Loucy (cell line): ENCODE results near the gene CENPA.
A peak's percentile ranks its signal among the peaks of the same experiment; 100 is the strongest.

ENCODE experiments used
- H2AFZ ChIP-seq: fragments of 200-600 bp; sonication (generic); 2 replicates; pipeline ENCODE4 v1.6.0; 2016; ENCODE audit warnings: antibody characterized with exemption, mild to moderate bottlenecking, low read length, moderate library complexity
- H3F3A ChIP-seq: fragments of 200-600 bp; 2 replicates; pipeline ENCODE4 v1.6.0; 2016; ENCODE audit warnings: antibody characterized with exemption, low read depth, mild to moderate bottlenecking
- H3K27me3 ChIP-seq: fragments of 200-600 bp; sonication (generic); 2 replicates; pipeline ENCODE4 v1.6.1; 2014; ENCODE audit warnings: low read length, mild to moderate bottlenecking; ENCODE audit not compliant: insufficient read depth, poor library complexity, severe bottlenecking
- H3K36me3 ChIP-seq: fragments of 200-600 bp; sonication (generic); 2 replicates; pipeline ENCODE4 v1.6.1; 2016; ENCODE audit warnings: low read length; ENCODE audit not compliant: insufficient read depth
- H3K4me1 ChIP-seq: fragments of 200-600 bp; sonication (generic); 2 replicates; pipeline ENCODE4 v1.5.1; 2014; ENCODE audit warnings: low read length, mild to moderate bottlenecking; ENCODE audit not compliant: insufficient read depth, poor library complexity, severe bottlenecking
- H3K4me2 ChIP-seq: fragments of 200-600 bp; sonication (generic); 2 replicates; pipeline ENCODE4 v1.6.0; 2014; ENCODE audit warnings: antibody characterized with exemption, low read length, low read depth, mild to moderate bottlenecking; ENCODE audit not compliant: poor library complexity, severe bottlenecking
- H3K4me3 ChIP-seq: fragments of 200-600 bp; sonication (generic); 2 replicates; pipeline ENCODE4 v1.5.1; 2014; ENCODE audit warnings: low read length, mild to moderate bottlenecking, mixed read lengths; ENCODE audit not compliant: poor library complexity, severe bottlenecking
- H3K79me2 ChIP-seq: fragments of 200-600 bp; sonication (generic); 2 replicates; pipeline ENCODE4 v1.6.1; 2014; ENCODE audit warnings: low read length; ENCODE audit not compliant: insufficient read depth
- H3K9ac ChIP-seq: fragments of 200-600 bp; sonication (generic); 2 replicates; pipeline ENCODE4 v1.6.0; 2014; ENCODE audit warnings: mild to moderate bottlenecking, low read depth, low read length, moderate library complexity; ENCODE audit not compliant: poor library complexity, severe bottlenecking
- H3K9me2 ChIP-seq: fragments of 200-600 bp; sonication (generic); replicated peaks from 2 replicates; pipeline ENCODE4 v1.6.1; 2016; ENCODE audit warnings: low read depth, low read length, mixed read lengths
- H3K9me3 ChIP-seq: fragments of 200-600 bp; sonication (generic); 2 replicates; pipeline ENCODE4 v1.6.1; 2014; ENCODE audit warnings: mild to moderate bottlenecking, antibody characterized with exemption, low read length, low read depth; ENCODE audit not compliant: insufficient read depth
- H4K20me1 ChIP-seq: fragments of 200-600 bp; sonication (generic); 2 replicates; pipeline ENCODE4 v1.6.0; 2014; ENCODE audit warnings: antibody characterized with exemption, low read length, mild to moderate bottlenecking; ENCODE audit not compliant: insufficient read depth, poor library complexity, severe bottlenecking
- EZH2phosphoT487 ChIP-seq: fragments of 200-600 bp; IDR thresholded peaks from 2 replicates; pipeline ENCODE4 v1.6.1; 2018; ENCODE audit warnings: antibody characterized with exemption, mild to moderate bottlenecking, moderate library complexity, borderline replicate concordance
- TF ChIP-seq, protein P1 (sequence below): fragments of 200-600 bp; sonication (generic); conservative IDR thresholded peaks from 2 replicates; pipeline ENCODE4 v1.5.1; 2014; ENCODE audit warnings: mild to moderate bottlenecking, antibody characterized with exemption, low read length

The CENPA gene

DNA sequence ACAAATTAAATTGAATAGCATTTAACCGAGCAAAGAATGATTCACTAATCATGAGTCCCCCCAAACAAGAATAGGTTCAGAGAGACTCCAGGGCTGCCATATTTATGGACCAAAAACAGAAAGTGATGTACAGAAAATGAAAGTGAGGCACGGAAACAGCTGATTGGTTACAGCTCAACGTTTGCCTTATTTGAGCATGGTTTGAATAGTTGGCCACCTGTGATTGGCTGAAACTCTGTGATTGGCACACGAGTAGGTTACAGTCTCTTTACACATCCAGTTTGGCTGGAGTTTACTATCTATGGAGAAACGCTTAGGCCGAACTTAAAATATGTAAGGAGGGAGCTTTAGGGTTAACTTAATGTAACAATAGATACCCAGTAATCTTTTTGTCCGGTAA is 35.1 kb downstream of the CENPA start:
- no peak for TF ChIP-seq EZH2phosphoT487
- TF ChIP-seq, protein P1, sequence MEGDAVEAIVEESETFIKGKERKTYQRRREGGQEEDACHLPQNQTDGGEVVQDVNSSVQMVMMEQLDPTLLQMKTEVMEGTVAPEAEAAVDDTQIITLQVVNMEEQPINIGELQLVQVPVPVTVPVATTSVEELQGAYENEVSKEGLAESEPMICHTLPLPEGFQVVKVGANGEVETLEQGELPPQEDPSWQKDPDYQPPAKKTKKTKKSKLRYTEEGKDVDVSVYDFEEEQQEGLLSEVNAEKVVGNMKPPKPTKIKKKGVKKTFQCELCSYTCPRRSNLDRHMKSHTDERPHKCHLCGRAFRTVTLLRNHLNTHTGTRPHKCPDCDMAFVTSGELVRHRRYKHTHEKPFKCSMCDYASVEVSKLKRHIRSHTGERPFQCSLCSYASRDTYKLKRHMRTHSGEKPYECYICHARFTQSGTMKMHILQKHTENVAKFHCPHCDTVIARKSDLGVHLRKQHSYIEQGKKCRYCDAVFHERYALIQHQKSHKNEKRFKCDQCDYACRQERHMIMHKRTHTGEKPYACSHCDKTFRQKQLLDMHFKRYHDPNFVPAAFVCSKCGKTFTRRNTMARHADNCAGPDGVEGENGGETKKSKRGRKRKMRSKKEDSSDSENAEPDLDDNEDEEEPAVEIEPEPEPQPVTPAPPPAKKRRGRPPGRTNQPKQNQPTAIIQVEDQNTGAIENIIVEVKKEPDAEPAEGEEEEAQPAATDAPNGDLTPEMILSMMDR = no peak
- no peak overlapping the region for H2AFZ ChIP-seq
- H4K20me1 ChIP-seq = no peaks in the 10 kb centered on the region
- no peak overlapping the region for H3K9ac ChIP-seq
- H3F3A ChIP-seq = no peaks in the 10 kb centered on the region
- no peaks in the 10 kb centered on the region for H3K36me3 ChIP-seq
- no peaks in the 10 kb centered on the region for H3K4me1 ChIP-seq
- H3K27me3 ChIP-seq = no peaks in the 10 kb centered on the region
- no peak overlapping the region for H3K4me3 ChIP-seq
- no peaks in the 10 kb centered on the region for H3K79me2 ChIP-seq
- no peaks in the 10 kb centered on the region for H3K9me2 ChIP-seq
- no peaks in the 10 kb centered on the region for H3K9me3 ChIP-seq
- no peak overlapping the region for H3K4me2 ChIP-seq

DNA sequence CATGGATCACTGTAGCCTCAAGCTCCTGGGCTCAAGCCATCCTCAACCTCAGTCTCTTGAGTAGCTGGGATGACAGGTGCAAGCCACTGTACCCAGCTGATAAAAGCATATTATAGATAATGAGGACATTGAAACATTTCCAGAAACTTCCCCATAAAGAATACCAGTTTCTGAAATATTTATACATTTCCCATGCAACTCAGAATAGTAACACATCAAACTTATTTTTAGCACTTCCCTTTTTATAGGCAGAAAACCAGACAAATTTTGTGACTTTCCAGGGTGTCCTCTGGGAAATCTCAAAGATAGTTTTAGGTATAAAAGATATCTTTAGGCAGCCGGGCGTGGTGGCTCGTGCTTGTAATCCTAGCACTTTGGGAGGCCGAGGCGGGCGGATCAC is 37.0 kb downstream of the CENPA start:
- Histone ChIP-seq H3K4me3 (no peak overlapping the region), H3K79me2 (no peaks in the 10 kb centered on the region), H3K27me3 (no peaks in the 10 kb centered on the region), H3K9me2 (no peaks in the 10 kb centered on the region), H3K9ac (no peak overlapping the region), H4K20me1 (no peaks in the 10 kb centered on the region), H3F3A (no peaks in the 10 kb centered on the region), H2AFZ (no peak overlapping the region), H3K36me3 (no peaks in the 10 kb centered on the region), H3K4me2 (no peak overlapping the region), H3K9me3 (no peaks in the 10 kb centered on the region), H3K4me1 (no peaks in the 10 kb centered on the region)
- TF ChIP-seq, protein P1 = no peak
- no peak for TF ChIP-seq EZH2phosphoT487

DNA sequence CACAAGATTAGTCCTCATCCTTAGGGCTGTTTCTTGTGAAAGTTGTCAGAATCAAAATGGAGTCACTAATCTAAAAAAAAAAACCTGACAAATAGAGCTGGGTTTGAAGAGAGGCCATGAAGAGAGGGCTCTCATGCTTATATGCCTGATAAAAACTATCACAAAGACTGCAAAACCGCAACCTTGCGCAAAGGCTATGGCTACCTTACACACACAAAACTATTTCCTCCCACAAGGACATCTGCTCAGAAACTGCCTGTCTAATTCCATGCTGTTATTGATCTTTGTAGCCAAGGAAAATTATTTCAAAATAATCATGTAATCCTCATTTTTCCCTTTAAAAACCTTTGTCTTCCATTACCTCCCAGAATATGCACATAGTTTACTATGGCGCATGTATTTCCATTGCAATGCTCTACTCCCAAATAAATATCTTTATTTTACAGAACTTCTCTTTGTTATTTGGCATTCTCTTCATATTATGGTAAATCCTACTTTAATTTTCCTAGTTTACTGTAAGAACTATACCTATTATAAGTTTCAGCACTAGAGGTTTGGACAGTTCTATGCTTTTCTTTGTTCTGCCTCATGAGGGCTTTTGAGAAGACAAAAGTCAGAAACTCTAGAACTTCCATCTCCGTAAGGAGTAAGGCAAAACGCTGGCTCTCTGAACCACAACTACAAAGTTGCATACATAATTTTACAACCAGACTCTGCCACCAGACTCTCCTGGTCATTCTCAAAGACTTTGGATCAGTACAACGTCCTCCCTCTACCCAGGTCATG is 52.5 kb downstream of the CENPA start:
- Histone ChIP-seq H3K4me1 (no peaks in the 10 kb centered on the region), H3K27me3 (no peaks in the 10 kb centered on the region), H3K9me3 (no peaks in the 10 kb centered on the region), H3K4me3 (no peak overlapping the region), H3K9ac (no peak overlapping the region), H3K4me2 (no peak overlapping the region), H3K9me2 (no peaks in the 10 kb centered on the region), H3K36me3 (no peaks in the 10 kb centered on the region), H4K20me1 (no peaks in the 10 kb centered on the region), H3F3A (no peaks in the 10 kb centered on the region), H2AFZ (no peak overlapping the region), H3K79me2 (no peaks in the 10 kb centered on the region)
- no peak for TF ChIP-seq EZH2phosphoT487
- TF ChIP-seq, protein P1 = peak; percentile 34
